HUES64 (cell line): ENCODE measurements around the gene CCDC141.

Experiments
- H3K27ac ChIP-seq: 2 replicates; pipeline ENCODE4 v1.7.0; 2013; ENCODE audit warnings: low read depth, low read length, inconsistent platforms
- H3K27me3 ChIP-seq: 2 replicates; pipeline ENCODE4 v1.6.1; 2013; ENCODE audit warnings: mild to moderate bottlenecking, low read length; ENCODE audit not compliant: insufficient read depth
- H3K36me3 ChIP-seq: 2 replicates; pipeline ENCODE4 v1.6.1; 2013; ENCODE audit warnings: mild to moderate bottlenecking, low read length; ENCODE audit not compliant: insufficient read depth
- H3K4me1 ChIP-seq: 2 replicates; pipeline ENCODE4 v1.6.1; 2013; ENCODE audit warnings: mild to moderate bottlenecking, low read length, moderate library complexity; ENCODE audit not compliant: insufficient read depth
- H3K4me3 ChIP-seq: 2 replicates; pipeline ENCODE4 v1.5.1; 2013; ENCODE audit warnings: mild to moderate bottlenecking, low read length, moderate library complexity
- H3K9ac ChIP-seq: 2 replicates; pipeline ENCODE4 v1.6.1; 2013; ENCODE audit warnings: mild to moderate bottlenecking, low read depth, low read length
- H3K9me3 ChIP-seq: 2 replicates; pipeline ENCODE4 v1.6.1; 2013; ENCODE audit warnings: low read depth, low read length; ENCODE audit not compliant: insufficient read depth
- WGBS: fragments of 150-250, 120-280 bp; methylation state at CpG from one replicate; pipeline ENCODE4 v1.1.7; 2013; ENCODE audit warnings: missing lambda C conversion rate; 5-methylcytosine and 5-hydroxymethylcytosine counted together

Gene CCDC141

DNA sequence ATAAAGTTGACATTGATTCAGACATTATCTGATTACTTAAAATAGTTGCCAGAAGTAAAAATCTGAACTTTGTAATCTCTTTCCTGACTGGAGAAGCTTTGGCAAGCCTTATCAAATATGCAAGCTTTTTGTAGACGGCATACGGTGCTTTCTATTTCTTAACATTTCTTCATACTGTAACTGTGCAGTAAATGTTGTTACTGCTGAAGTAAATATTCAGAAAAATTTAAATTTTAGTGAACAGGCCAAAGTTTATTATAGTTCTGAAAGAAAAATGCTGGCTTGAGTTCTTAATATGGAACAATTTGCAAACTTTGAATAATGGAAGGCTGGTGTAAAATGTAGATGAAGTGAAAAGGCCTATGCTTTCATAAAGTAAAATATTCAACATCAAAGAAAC is 244.5 kb downstream of the CCDC141 start:
- Histone ChIP-seq H3K36me3 (no peaks in the 10 kb centered on the region), H3K27ac (no peak overlapping the region), H3K9me3 (no peaks in the 10 kb centered on the region), H3K27me3 (no peaks in the 10 kb centered on the region), H3K4me3 (no peak overlapping the region), H3K9ac (no peak overlapping the region), H3K4me1 (no peaks in the 10 kb centered on the region)
- 95% methylated on average over 2 of the region's 2 CpGs for WGBS

DNA sequence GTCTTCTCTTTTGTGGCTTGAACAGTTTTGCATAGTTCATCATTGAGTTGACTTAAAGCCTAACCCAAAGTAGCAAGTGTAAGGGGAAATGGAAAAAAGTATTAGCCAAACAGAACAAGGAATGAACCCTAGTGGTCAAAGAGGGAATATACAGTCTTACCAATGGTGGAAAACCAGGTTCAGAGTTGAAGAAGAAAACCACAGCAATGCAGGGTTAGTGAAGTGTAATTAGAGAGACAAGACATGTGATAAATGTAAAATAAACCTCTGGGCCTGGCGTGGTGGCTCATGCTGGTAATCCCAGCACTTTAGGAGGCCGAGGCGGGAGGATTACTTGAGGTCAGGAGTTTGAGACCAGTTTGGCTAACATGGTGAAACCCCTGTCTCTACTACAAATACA is 245.1 kb downstream of the CCDC141 start:
- H3K27me3 ChIP-seq, result no peaks in the 10 kb centered on the region
- no peaks in the 10 kb centered on the region for H3K9me3 ChIP-seq
- no peaks in the 10 kb centered on the region for H3K36me3 ChIP-seq
- no peak overlapping the region for H3K4me3 ChIP-seq
- H3K4me1 ChIP-seq, result no peaks in the 10 kb centered on the region
- H3K9ac ChIP-seq, result no peak overlapping the region
- WGBS, result 84% methylated on average over 3 of the region's 3 CpGs
- no peak overlapping the region for H3K27ac ChIP-seq

DNA sequence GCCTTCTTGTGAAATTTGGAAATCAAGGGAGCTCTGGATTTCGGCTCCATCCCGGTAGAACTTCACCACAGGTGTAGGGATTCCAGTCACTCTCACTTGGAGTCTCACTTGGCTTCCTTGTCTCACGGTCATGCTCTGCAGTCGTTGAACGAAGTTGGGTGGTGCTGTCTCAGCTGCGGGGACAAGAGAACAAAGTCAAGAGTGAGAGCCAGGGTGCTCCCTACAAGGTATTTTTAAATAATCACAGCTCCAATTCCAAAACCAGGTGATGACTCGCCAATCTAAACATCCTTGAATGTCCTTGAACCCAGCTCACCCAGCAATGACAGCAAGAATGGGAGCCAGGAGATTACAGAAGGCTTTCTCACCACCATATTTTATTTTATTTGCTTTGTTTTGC is 249.4 kb downstream of the CCDC141 start:
- no peaks in the 10 kb centered on the region for H3K27me3 ChIP-seq

DNA sequence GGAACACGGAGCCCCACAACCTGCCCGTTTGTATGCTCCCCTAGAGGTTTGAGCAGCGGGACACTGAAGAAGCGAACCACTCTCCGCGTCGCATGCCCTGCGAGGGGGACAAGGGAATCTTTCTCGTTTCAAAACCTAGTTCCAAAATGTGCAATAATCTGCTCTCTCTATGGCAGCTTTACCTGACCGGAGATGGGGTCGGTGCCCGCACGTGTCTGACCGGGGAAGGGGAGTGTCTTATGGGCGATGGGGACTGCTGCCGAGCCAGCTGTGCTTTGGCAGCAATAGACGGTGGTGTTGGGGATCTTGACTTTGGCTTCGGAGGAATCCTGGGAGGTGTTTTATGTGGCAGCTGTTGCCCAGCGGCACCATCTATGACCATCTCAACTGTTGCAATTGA is 250.6 kb downstream of the CCDC141 start:
- no peak overlapping the region for H3K9ac ChIP-seq
- H3K27me3 ChIP-seq, result no peaks in the 10 kb centered on the region
- no peak overlapping the region for H3K4me3 ChIP-seq
- H3K27ac ChIP-seq, result no peak overlapping the region
- H3K36me3 ChIP-seq, result no peaks in the 10 kb centered on the region
- H3K4me1 ChIP-seq, result no peaks in the 10 kb centered on the region
- WGBS, result 96% methylated on average over 19 of the region's 19 CpGs
- H3K9me3 ChIP-seq, result no peaks in the 10 kb centered on the region

More for the DNA sequence above, 249.4 kb downstream of the CCDC141 start:
- no peaks in the 10 kb centered on the region for H3K9me3 ChIP-seq
- no peaks in the 10 kb centered on the region for H3K36me3 ChIP-seq
- no peak overlapping the region for H3K4me3 ChIP-seq
- WGBS, result 93% methylated on average over 7 of the region's 7 CpGs
- no peaks in the 10 kb centered on the region for H3K4me1 ChIP-seq
- no peak overlapping the region for H3K9ac ChIP-seq
- H3K27ac ChIP-seq, result no peak overlapping the region

DNA sequence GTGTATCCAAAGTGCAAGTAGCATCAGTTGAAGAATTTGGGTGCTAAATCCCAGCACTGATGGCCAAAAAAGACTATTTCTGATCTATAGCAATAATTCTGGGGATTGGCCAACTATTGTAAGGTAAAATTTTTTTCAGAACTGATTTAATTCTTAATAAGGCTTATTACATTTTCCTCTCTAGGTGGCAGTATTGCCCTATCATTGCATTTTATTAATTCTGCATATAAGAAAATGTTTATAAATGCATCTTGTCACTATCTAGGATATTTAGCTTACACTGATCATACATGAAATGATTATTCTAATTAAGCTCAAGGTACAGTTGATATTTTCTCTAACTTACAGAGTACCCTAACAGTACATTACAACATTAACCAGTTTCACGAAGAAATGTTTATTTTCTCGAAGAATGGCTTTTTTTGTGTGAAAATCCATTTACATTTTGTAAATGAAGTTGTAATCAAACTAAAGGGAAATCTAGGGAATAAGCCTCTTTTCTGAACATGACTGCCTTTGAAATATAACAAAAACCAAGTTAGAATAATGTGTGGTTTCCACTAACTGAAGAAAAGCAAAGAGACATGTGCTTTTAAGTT is 253.8 kb downstream of the CCDC141 start:
- Histone ChIP-seq H3K4me3 (no peak overlapping the region), H3K27ac (no peak overlapping the region), H3K9ac (no peak overlapping the region), H3K4me1 (no peaks in the 10 kb centered on the region), H3K36me3 (no peaks in the 10 kb centered on the region), H3K9me3 (no peaks in the 10 kb centered on the region), H3K27me3 (no peaks in the 10 kb centered on the region)
- 100% methylated on average over 1 of the region's 2 CpGs for WGBS

DNA sequence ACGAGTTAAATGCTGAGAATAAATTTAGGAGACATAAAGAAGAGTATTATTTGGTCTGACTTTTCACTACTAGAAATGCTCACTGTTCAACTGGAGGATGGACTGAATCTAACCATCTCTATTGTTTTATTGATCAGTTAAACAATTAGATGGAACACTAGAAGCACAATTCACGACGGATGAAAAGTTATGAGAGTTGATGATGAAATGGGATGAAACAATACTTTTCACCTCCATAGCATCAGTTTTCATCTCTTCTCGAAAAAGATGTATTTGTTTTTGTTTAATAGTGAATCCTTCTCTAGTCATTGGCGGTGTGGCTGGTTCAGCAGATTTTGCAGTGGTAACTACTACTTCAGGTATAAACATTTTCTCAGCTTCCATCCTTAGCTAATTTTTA is 262.0 kb downstream of the CCDC141 start:
- Histone ChIP-seq H3K4me3 (no peak overlapping the region), H3K4me1 (peaks cover 4% of the 10 kb centered on the region; the same call in 1 of the 2 replicates), H3K9ac (no peak overlapping the region), H3K27ac (no peak overlapping the region), H3K9me3 (no peaks in the 10 kb centered on the region), H3K27me3 (no peaks in the 10 kb centered on the region), H3K36me3 (no peaks in the 10 kb centered on the region)
- 95% methylated on average over 2 of the region's 5 CpGs for WGBS

DNA sequence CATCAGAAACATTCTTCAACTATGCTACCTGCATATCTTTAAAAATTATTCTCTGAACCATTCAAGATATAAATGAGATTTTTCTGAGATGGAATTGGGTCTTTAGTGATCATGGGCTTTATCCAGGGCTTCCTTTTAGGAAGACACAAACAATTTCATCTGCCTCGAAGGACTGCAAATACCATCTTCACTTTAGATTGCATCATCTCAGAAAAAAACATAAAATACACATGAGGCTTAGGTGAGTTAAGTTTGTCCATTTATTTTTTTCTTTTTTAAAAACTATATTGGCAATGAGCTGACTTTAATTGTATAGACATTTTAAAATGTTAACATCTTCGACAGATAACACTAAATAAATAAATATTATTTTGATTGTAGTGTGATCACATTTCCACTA is 262.8 kb downstream of the CCDC141 start:
- Histone ChIP-seq H3K9me3 (no peaks in the 10 kb centered on the region), H3K27me3 (no peaks in the 10 kb centered on the region), H3K9ac (no peak overlapping the region), H3K36me3 (no peaks in the 10 kb centered on the region), H3K27ac (no peak overlapping the region), H3K4me3 (no peak overlapping the region), H3K4me1 (peaks cover 4% of the 10 kb centered on the region; the same call in 1 of the 2 replicates)
- no CpG with 5 or more reads among the region's 2 CpGs for WGBS

DNA sequence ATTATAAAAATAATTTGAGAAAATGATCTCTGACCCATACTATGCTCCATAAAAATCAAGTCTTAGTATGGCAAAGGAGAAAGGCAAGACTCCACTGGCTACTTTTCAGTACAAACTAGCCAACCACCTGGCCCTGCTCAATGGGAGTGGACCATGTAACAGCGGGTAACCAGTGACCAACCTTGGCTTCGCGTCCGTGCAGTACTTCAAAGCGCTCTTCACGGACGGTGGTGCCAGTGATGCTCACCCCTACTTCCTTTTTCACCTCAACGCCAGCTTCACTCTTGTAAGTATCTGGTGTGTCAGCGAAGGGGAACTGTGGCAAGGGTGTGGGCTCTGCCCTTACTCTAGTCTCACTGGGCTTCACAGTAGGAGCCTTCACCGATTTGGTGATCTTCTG is 266.0 kb downstream of the CCDC141 start:
- no peak overlapping the region for H3K9ac ChIP-seq
- H3K4me1 ChIP-seq, result no peaks in the 10 kb centered on the region
- H3K4me3 ChIP-seq, result no peak overlapping the region
- H3K9me3 ChIP-seq, result no peaks in the 10 kb centered on the region
- no peaks in the 10 kb centered on the region for H3K27me3 ChIP-seq
- WGBS, result 97% methylated on average over 10 of the region's 10 CpGs
- no peak overlapping the region for H3K27ac ChIP-seq
- H3K36me3 ChIP-seq, result no peaks in the 10 kb centered on the region

DNA sequence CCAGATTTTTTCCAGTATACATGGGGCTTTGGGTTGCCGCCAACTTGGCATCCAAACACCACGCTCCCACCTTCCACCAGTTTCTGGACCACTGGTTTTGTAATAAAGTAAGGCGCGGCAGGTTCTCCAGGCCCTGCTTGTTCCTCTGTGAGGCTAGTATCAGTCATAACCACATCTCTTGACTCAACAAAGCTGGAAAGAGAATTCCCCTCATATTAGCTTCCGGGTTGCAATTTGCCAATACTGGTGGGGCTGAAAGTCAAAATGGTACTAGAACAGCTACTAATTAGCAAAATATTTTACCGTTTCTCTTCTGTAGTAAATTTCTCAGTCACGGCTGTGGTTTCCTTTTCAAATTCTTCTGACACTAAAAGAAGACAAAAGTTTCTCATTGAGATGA is 267.7 kb downstream of the CCDC141 start:
- 97% methylated on average over 7 of the region's 7 CpGs for WGBS
- H3K36me3 ChIP-seq, result no peaks in the 10 kb centered on the region
- H3K27ac ChIP-seq, result no peak overlapping the region
- H3K27me3 ChIP-seq, result no peaks in the 10 kb centered on the region
- H3K4me1 ChIP-seq, result no peaks in the 10 kb centered on the region
- no peak overlapping the region for H3K9ac ChIP-seq
- H3K4me3 ChIP-seq, result no peak overlapping the region
- H3K9me3 ChIP-seq, result no peaks in the 10 kb centered on the region
